Measurements from ENCODE around the gene TIGD3. TPM values are rescaled to one million over a fixed set of nuclear protein-coding genes. Genes with fewer than 3 reads are reported as not detected.

Gene TIGD3
- total and polyA plus RNA-seq, 2 of the 13 experiments (the other 11 are each of a cell fraction or from before 2014, with no cell fraction given): 0.49 to 4.9 TPM

DNA sequence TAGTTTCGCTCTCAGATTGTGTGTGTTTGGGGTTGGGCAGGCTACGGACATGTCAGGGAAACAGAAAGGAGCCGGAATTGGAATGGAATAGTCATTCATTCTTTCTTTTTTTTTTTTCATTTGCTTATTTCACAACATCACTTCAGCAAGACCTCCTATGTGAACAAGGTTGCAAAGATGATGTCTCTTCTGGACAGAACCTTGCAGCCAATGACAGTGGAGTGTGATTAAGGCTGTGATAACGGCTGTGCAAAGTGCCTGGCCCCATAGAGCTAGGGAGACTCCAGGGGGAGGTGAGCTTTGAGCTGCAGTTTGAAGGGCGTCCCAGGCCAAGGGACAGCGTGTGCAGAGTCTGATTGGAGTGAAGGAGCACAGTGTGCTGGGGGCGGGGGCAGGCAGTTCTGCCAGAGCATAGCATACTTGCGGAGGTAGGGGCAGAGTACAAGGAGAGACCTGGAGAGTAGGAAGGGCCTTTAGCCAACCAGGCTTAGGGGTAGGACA is 3.4 kb downstream of the TIGD3 start (continued):
- TF ChIP-seq ZGPAT (CRISPR knock-in tag; IDR thresholded peaks at IDR 0.05) (peak; percentile 46; the same call in 1 of the 2 replicates), REL (CRISPR knock-in tag; conservative IDR thresholded peaks at IDR 0.05) (no peak), ZBTB38 (CRISPR knock-in tag; IDR thresholded peaks at IDR 0.05) (0 out of 2 replicates have a peak, but pooled peaks have one; percentile 33), BORCS8-MEF2B (CRISPR knock-in tag; IDR thresholded peaks at IDR 0.05) (peak; percentile 73; the same call in 1 of the 2 replicates), SOX5 (CRISPR knock-in tag; IDR thresholded peaks at IDR 0.05; ENCODE audit: borderline replicate concordance) (peak; percentile 35), ATF7 (IDR thresholded peaks at IDR 0.05) (peak; percentile 20; the same call in 1 of the 2 replicates), ATF7 (CRISPR knock-in tag; IDR thresholded peaks at IDR 0.05) (no peak), SNRNP70 (IDR thresholded peaks at IDR 0.05; ENCODE audit: low read depth, low read length) (no peak), ZNF782 (CRISPR knock-in tag; IDR thresholded peaks at IDR 0.05; ENCODE audit: borderline replicate concordance) (no peak), HOXA7 (CRISPR knock-in tag; IDR thresholded peaks at IDR 0.05) (no peak), CTCF (CRISPR knock-in tag; IDR thresholded peaks at IDR 0.05) (peak; percentile 13; the same call in 1 of the 2 replicates), PAF1 (CRISPR knock-in tag; IDR thresholded peaks at IDR 0.05) (no peak), MATR3 (CRISPR knock-in tag; IDR thresholded peaks at IDR 0.05) (no peak), ZBTB7A (CRISPR knock-in tag; IDR thresholded peaks at IDR 0.05) (no peak), SP5 (CRISPR knock-in tag; IDR thresholded peaks at IDR 0.05; ENCODE audit: borderline replicate concordance, low read depth) (0 out of 2 replicates have a peak, but pooled peaks have one; percentile 34), ZNF629 (CRISPR knock-in tag; conservative IDR thresholded peaks at IDR 0.05) (0 out of 2 replicates have a peak, but pooled peaks have one; percentile 34), ZNF414 (CRISPR knock-in tag; IDR thresholded peaks at IDR 0.05) (peak; percentile 65; the same call in 1 of the 2 replicates), IRX3 (CRISPR knock-in tag; IDR thresholded peaks at IDR 0.05; ENCODE audit: borderline replicate concordance, low read depth) (no peak), POLR2AphosphoS5 (IDR thresholded peaks at IDR 0.05; ENCODE audit: low read depth, low read length) (0 out of 2 replicates have a peak, but pooled peaks have one; percentile 45), ZSCAN30 (CRISPR knock-in tag; IDR thresholded peaks at IDR 0.05) (no peak), ZNF788 (CRISPR knock-in tag; IDR thresholded peaks at IDR 0.05; ENCODE audit: borderline replicate concordance) (0 out of 2 replicates have a peak, but pooled peaks have one; percentile 48)
- TF ChIP-seq, protein P1, sequence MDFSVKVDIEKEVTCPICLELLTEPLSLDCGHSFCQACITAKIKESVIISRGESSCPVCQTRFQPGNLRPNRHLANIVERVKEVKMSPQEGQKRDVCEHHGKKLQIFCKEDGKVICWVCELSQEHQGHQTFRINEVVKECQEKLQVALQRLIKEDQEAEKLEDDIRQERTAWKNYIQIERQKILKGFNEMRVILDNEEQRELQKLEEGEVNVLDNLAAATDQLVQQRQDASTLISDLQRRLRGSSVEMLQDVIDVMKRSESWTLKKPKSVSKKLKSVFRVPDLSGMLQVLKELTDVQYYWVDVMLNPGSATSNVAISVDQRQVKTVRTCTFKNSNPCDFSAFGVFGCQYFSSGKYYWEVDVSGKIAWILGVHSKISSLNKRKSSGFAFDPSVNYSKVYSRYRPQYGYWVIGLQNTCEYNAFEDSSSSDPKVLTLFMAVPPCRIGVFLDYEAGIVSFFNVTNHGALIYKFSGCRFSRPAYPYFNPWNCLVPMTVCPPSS (IDR thresholded peaks at IDR 0.05): no peak
- TF ChIP-seq, protein P2, sequence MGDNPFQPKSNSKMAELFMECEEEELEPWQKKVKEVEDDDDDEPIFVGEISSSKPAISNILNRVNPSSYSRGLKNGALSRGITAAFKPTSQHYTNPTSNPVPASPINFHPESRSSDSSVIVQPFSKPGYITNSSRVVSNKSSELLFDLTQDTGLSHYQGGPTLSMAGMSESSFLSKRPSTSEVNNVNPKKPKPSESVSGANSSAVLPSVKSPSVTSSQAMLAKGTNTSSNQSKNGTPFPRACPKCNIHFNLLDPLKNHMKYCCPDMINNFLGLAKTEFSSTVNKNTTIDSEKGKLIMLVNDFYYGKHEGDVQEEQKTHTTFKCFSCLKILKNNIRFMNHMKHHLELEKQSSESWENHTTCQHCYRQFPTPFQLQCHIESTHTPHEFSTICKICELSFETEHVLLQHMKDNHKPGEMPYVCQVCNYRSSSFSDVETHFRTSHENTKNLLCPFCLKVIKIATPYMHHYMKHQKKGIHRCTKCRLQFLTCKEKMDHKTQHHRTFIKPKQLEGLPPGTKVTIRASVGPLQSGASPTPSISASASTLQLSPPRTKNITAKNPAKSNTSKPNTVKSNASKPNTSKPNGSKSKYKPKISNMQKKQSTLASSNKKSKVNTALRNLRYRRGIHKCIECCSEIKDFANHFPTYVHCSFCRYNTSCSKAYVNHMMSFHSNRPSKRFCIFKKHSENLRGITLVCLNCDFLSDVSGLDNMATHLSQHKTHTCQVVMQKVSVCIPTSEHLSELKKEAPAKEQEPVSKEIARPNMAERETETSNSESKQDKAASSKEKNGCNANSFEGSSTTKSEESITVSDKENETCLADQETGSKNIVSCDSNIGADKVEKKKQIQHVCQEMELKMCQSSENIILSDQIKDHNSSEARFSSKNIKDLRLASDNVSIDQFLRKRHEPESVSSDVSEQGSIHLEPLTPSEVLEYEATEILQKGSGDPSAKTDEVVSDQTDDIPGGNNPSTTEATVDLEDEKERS (CRISPR knock-in tag; IDR thresholded peaks at IDR 0.05): peak; percentile 77; the same call in 1 of the 2 replicates
